Testis (tissue), 2 donors: ENCODE results near the gene RAP1GDS1.

ENCODE experiments used
- POLR2A ChIP-seq: fragments of 450-650 bp; IDR thresholded peaks from one replicate; pipeline ENCODE4 v1.6.1; 2017; ENCODE audit warnings: antibody characterized with exemption, mild to moderate bottlenecking, moderate library complexity
- TF ChIP-seq, protein P1 (sequence below), 3 experiments: fragments of 450-650 bp in 2 of 3; fragments of 200-600 bp in 1 of 3; sonication (generic) in 1 of 3; IDR thresholded peaks; one replicate each; pipeline ENCODE4 v1.5.1; 2016 to 2019; ENCODE audit warnings: antibody characterized with exemption in 3 of 3, mild to moderate bottlenecking in 2 of 3, moderate library complexity in 1 of 3

DNA sequence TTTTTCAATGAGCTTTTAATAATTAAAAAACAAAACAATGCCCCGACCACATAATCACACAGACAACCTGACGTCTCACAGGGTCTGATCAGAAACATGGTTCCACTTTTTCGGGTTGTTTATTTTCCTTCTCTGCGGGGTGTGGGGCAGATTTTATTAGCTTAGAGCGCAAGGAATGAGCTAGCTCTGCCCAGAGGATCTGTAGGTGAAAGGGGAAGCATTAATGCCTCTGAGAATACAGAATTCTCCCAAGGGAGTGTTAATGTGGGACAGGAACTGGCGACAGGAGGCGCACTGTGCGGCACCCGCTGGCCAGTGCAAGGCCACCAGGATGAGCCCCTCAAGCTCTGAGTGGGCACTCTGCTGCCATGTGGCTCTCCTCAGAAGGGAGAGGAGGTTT lies 215.7 kb downstream of the RAP1GDS1 start:
- TF ChIP-seq, protein P1, sequence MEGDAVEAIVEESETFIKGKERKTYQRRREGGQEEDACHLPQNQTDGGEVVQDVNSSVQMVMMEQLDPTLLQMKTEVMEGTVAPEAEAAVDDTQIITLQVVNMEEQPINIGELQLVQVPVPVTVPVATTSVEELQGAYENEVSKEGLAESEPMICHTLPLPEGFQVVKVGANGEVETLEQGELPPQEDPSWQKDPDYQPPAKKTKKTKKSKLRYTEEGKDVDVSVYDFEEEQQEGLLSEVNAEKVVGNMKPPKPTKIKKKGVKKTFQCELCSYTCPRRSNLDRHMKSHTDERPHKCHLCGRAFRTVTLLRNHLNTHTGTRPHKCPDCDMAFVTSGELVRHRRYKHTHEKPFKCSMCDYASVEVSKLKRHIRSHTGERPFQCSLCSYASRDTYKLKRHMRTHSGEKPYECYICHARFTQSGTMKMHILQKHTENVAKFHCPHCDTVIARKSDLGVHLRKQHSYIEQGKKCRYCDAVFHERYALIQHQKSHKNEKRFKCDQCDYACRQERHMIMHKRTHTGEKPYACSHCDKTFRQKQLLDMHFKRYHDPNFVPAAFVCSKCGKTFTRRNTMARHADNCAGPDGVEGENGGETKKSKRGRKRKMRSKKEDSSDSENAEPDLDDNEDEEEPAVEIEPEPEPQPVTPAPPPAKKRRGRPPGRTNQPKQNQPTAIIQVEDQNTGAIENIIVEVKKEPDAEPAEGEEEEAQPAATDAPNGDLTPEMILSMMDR (IDR thresholded peaks at IDR 0.05) = no peak
- TF ChIP-seq POLR2A = no peak
